ENCODE results near the gene HMCN1.

GRCh38 chr1:186066411-186066810 is 332.2 kb downstream of the HMCN1 start:
- TF ChIP-seq GABPA (IDR thresholded peaks at IDR 0.05 in 1 of 2, conservative IDR thresholded peaks at IDR 0.05 in 1 of 2) (no peak), TAF1 (conservative IDR thresholded peaks at IDR 0.05) (no peak)
- TF ChIP-seq, protein P1, sequence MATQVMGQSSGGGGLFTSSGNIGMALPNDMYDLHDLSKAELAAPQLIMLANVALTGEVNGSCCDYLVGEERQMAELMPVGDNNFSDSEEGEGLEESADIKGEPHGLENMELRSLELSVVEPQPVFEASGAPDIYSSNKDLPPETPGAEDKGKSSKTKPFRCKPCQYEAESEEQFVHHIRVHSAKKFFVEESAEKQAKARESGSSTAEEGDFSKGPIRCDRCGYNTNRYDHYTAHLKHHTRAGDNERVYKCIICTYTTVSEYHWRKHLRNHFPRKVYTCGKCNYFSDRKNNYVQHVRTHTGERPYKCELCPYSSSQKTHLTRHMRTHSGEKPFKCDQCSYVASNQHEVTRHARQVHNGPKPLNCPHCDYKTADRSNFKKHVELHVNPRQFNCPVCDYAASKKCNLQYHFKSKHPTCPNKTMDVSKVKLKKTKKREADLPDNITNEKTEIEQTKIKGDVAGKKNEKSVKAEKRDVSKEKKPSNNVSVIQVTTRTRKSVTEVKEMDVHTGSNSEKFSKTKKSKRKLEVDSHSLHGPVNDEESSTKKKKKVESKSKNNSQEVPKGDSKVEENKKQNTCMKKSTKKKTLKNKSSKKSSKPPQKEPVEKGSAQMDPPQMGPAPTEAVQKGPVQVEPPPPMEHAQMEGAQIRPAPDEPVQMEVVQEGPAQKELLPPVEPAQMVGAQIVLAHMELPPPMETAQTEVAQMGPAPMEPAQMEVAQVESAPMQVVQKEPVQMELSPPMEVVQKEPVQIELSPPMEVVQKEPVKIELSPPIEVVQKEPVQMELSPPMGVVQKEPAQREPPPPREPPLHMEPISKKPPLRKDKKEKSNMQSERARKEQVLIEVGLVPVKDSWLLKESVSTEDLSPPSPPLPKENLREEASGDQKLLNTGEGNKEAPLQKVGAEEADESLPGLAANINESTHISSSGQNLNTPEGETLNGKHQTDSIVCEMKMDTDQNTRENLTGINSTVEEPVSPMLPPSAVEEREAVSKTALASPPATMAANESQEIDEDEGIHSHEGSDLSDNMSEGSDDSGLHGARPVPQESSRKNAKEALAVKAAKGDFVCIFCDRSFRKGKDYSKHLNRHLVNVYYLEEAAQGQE (IDR thresholded peaks at IDR 0.05): no peak
- TF ChIP-seq, protein P2, sequence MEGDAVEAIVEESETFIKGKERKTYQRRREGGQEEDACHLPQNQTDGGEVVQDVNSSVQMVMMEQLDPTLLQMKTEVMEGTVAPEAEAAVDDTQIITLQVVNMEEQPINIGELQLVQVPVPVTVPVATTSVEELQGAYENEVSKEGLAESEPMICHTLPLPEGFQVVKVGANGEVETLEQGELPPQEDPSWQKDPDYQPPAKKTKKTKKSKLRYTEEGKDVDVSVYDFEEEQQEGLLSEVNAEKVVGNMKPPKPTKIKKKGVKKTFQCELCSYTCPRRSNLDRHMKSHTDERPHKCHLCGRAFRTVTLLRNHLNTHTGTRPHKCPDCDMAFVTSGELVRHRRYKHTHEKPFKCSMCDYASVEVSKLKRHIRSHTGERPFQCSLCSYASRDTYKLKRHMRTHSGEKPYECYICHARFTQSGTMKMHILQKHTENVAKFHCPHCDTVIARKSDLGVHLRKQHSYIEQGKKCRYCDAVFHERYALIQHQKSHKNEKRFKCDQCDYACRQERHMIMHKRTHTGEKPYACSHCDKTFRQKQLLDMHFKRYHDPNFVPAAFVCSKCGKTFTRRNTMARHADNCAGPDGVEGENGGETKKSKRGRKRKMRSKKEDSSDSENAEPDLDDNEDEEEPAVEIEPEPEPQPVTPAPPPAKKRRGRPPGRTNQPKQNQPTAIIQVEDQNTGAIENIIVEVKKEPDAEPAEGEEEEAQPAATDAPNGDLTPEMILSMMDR (IDR thresholded peaks at IDR 0.05; ENCODE audit: low read depth, low read length, missing input control): no peak

Data from liver (tissue), 3 donors.